HG02852 (cell line): ENCODE results near the gene CACFD1.

ENCODE experiments used
- ATAC-seq: cut with Tn5 transposase; IDR thresholded peaks from one replicate; pipeline ENCODE4 v1.9.1; 2021; ENCODE audit warnings: mild to moderate bottlenecking, moderate library complexity; ENCODE audit not compliant: unreplicated experiment

The CACFD1 gene

DNA sequence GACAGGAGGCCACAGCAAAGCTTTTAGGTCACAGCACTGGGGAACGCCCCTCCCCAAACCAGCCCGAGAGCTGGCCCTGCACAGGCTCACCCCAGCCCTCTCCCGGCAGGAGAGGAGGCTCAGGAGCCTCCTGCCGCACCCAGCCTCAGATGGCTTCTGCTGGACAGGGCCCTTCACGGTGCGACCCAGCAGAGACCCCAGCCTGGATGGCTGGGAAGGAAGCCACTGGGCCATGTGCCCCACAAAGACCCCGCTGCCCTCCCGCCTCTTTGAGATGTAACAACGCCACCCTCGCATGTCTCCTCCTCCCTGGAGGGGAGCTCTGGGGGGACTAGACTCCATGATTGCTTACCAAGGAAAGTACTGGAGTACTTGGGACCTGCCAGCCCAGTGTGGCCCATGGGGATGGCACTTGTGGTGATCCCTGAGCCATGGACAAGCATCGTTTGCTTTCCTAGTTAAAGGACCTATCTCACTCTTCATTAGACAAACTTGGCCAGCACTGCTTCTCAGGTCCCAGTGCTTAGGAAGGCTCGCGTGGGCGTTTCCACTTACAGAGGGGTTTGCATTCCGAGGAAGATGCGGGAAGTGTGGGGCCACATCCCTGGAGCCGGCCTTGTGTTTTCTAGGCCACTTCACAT is 56.0 kb downstream of the CACFD1 start:
- no peak for ATAC-seq

DNA sequence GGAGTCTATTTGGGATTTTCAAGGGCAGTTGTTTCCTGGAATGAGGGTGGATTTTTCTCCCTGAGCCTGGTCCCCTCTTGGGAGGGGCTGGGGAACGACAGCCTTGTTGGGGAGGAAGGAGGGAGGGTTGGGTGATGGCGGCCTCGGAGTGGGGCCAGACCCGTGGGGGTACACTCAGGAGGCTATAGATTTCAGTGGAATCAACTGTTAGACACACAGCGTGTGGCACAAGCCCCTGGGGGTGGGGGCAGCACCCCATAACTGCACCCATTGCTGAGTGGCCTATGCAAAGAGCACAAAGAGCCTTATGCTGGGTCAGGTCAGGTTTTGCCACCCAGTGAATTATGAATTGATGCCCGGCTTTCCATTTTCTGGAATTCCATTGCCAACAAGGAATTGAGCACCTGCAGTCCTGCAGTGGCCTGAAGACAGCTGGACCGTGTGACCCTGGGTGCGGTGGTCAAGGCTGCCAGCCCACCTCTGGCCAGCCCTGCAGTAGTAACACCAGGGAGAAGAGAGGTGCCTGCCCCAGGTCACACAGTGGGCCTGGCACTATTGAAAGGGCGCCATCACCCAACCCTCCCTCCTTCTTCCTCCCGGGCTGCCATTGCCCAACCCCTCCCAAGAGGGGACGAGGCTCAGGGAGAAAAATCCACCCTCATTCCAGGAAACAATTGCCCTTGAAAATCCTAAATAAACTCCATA is 56.6 kb downstream of the CACFD1 start:
- no peak for ATAC-seq

DNA sequence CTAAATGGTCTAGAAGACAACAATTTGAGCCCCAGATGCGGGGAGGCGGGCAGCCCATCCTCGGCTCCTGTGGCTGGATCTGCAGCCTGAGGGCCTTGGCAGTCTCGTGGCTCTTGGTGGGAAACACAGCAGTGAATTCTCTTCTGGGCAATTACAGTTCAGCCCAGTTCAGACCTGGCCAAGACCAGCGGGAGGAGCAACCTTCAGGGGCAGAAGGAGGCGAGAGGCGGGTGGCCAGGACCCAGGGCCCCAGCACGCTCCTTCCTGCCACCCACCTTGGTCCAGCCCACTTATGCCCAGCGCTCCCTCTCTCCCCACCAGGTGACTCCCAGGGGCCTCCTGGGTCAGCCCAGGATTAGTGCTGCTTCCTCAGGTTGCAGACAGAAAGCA is 57.2 kb downstream of the CACFD1 start:
- ATAC-seq, result no peak

DNA sequence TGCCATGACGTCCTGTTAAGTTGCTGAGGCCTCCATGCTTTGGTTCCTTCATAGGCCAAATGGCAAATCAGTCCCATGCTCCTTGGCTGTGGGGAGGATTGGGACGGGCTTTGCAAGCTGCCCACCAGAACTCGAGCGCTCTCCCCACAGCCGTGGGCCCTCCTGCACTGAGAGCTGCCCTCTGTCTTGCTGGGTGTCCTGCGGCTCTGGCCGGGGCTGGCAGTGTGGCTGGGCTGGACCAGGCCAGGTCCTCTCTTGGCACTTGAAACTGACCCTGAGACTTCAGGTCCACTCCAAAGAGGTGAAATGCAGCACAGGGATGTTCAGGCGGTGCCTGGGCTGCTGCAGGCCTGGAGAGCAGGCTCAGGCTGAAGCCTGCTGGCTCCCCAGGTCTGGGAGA is 57.9 kb downstream of the CACFD1 start:
- no peak for ATAC-seq

DNA sequence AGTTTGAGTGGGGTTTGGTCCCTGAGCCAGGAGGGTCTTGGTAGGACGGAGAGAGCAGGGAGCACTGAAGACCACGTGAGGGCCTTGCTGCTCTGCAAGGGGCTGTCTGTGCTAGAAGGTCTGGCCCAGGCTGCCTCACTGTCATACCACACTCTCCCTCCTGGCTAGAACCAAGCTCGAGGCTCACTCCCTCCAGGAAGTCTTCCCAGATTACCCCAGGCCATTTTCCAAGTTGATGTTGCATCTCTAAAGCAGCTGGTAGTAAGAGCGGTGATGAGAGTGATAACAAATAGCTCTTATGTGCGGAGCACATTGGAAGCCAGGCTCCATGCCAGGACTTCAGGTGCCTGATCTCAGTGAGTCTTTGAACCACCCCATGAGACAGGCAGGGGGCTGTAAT is 58.4 kb downstream of the CACFD1 start:
- ATAC-seq, result no peak

DNA sequence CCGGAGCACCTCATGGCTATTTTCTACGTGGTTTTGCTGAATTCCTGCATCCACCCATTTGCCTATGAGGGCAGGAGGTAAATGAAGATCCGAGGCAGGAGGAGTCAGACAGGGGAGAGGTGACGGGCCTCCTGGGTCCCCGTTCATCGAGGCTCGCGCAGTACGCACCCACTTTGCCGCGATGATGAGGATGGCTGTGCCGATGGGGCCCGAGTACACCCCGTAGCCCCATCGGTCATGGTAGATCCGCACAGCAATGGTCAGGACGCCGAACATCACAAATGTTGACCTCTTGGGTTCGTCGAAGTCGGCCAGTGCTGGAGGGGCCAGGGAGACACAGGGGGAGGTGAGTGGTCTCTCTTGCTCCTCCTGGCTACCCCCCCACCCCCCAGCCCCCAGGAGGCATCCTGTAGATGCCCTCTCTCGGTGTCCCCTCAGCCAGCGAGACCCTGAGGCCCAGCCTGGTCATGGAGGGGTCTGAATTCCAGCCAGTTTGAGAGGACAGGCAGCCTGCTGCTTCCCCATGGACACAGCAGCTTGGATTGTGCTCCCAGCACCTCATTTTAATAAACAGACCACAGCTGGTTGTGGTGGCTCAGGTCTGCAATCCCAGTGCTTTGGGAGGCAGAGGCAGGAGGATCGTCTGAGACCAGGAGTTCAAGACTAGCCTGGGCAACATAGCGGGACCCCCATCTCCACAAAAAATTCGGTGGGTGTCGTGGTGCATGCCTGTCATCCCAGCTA is 59.1 kb downstream of the CACFD1 start:
- ATAC-seq, result no peak

DNA sequence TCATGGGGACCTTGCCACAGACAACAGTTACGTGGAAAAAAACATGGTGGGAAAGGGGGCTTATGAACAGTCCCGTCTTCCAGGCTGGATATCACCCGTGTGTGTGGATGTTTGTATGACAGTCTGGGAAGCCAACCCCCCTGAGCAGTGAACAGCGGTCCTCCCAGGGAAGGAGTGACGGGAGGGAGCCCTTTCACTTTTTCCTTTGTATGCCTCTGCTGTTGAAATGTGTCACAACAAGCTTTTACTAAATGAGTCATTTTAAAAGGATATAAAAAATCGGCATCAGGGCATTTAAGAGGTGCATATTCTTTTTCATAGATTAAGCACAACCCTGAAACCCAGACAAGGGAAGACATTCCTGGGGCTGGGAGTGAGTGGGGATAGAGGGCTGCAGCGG is 59.9 kb downstream of the CACFD1 start:
- no peak for ATAC-seq

DNA sequence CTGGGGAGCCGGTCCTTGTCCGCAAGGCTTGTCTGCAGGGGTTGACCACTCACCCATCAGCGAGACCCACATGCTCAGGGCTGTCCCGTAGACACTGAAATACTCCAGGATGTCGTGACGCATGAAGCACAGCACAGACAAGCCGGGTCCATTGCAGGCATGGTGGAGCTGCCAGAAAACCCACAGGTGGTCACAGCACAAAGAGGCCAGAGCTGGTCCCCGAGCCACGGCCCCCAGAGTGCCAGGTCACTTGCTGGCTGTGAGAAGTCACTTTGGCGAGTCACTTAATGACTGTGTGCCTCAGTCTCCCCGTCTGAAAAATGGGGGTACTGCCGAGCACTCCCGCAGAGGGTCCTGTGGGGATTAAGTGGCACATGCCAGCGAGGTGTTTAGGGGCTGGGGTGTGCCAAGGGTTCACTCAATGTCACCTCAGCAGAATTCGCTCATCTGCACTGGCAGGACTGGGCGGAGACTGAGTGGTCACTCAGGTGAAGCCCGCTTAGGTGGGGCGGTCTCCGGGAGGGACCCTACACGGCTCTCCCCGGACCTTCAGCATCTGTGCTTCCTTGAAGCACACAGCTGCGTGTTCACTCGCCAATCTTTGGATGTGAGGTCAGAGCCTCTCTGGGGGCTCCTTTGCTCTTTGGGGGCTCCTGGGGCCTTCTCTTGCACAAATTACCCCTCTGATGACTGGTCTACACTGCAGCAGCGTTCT is 60.5 kb downstream of the CACFD1 start:
- no peak for ATAC-seq
